SK-N-SH treated with all-trans-retinoic acid at 6 μM for 48 hours (cell line): ENCODE data around the gene AK3.

Experiments
- ATAC-seq: fragments of 200-7000 bp; cut with Tn5 transposase; 3 replicates; pipeline ENCODE4 v1.9.1; 2020; ENCODE audit warnings: mild to moderate bottlenecking, moderate library complexity
- ARNTL ChIP-seq: fragments of 450-650 bp; formaldehyde crosslinking; IDR thresholded peaks from 2 replicates; pipeline ENCODE4 v1.5.0; 2020; ENCODE audit warnings: low read depth, mild to moderate bottlenecking, moderate library complexity, borderline replicate concordance
- BACH2 ChIP-seq: fragments of 250-450 bp; sonication (Bioruptor Pico); IDR thresholded peaks from 2 replicates; pipeline ENCODE4 v1.9.0; 2021; ENCODE audit warnings: mild to moderate bottlenecking, borderline replicate concordance
- CREB5 ChIP-seq: fragments of 250-450 bp; sonication (Bioruptor Pico); IDR thresholded peaks from 2 replicates; pipeline ENCODE4 v1.5.1; 2020; ENCODE audit warnings: low read depth, mild to moderate bottlenecking, moderate library complexity
- CSDC2 ChIP-seq: fragments of 250-450 bp; sonication (Bioruptor Pico); IDR thresholded peaks from 2 replicates; pipeline ENCODE4 v1.5.0; 2020; ENCODE audit warnings: mild to moderate bottlenecking, moderate library complexity
- CSRNP3 ChIP-seq: fragments of 250-450 bp; sonication (Bioruptor Pico); IDR thresholded peaks from 2 replicates; pipeline ENCODE4 v1.5.1; 2021; ENCODE audit warnings: mild to moderate bottlenecking, moderate library complexity
- ESRRG ChIP-seq: fragments of 250-450 bp; sonication (Bioruptor Pico); IDR thresholded peaks from 2 replicates; pipeline ENCODE4 v1.6.1; 2021; ENCODE audit warnings: mild to moderate bottlenecking
- GLIS3 ChIP-seq: fragments of 250-450 bp; sonication (Bioruptor Pico); IDR thresholded peaks from 2 replicates; pipeline ENCODE4 v1.5.0; 2020; ENCODE audit warnings: mild to moderate bottlenecking, moderate library complexity
- ISL1 ChIP-seq: fragments of 250-450 bp; sonication (Bioruptor Pico); IDR thresholded peaks from 2 replicates; pipeline ENCODE4 v2.1.2; 2022; ENCODE audit warnings: mild to moderate bottlenecking, moderate library complexity
- OSR1 ChIP-seq: fragments of 250-450 bp; sonication (Bioruptor Pico); IDR thresholded peaks from 2 replicates; pipeline ENCODE4 v1.8.0; 2022; ENCODE audit warnings: moderate library complexity, mild to moderate bottlenecking, inconsistent platforms
- PATZ1 ChIP-seq: fragments of 250-450 bp; sonication (Bioruptor Pico); IDR thresholded peaks from 2 replicates; pipeline ENCODE4 v1.8.0; 2020; ENCODE audit warnings: mild to moderate bottlenecking, moderate library complexity, borderline replicate concordance
- POU6F1 ChIP-seq: fragments of 250-450 bp; sonication (Bioruptor Pico); IDR thresholded peaks from 2 replicates; pipeline ENCODE4 v1.8.0; 2021; ENCODE audit warnings: low read depth, mild to moderate bottlenecking, moderate library complexity, borderline replicate concordance
- PPARA ChIP-seq: fragments of 250-450 bp; sonication (Bioruptor Pico); IDR thresholded peaks from 2 replicates; pipeline ENCODE4 v1.5.0; 2020; ENCODE audit warnings: mild to moderate bottlenecking, borderline replicate concordance
- RARB ChIP-seq: fragments of 250-450 bp; sonication (Bioruptor Pico); IDR thresholded peaks from 2 replicates; pipeline ENCODE4 v1.8.0; 2021; ENCODE audit warnings: mild to moderate bottlenecking, moderate library complexity
- SNAI2 ChIP-seq: fragments of 250-450 bp; sonication (Bioruptor Pico); IDR thresholded peaks from 2 replicates; pipeline ENCODE4 v1.5.0; 2020; ENCODE audit warnings: mild to moderate bottlenecking, moderate library complexity
- TCF4 ChIP-seq: fragments of 250-450 bp; sonication (Bioruptor Pico); IDR thresholded peaks from 2 replicates; pipeline ENCODE4 v1.8.0; 2021; ENCODE audit warnings: mild to moderate bottlenecking, moderate library complexity, borderline replicate concordance
- TOX ChIP-seq: fragments of 250-450 bp; sonication (Bioruptor Pico); IDR thresholded peaks from 2 replicates; pipeline ENCODE4 v1.8.0; 2021; ENCODE audit warnings: mild to moderate bottlenecking, moderate library complexity, borderline replicate concordance
- TSHZ2 ChIP-seq: fragments of 250-450 bp; sonication (Bioruptor Pico); IDR thresholded peaks from 2 replicates; pipeline ENCODE4 v1.5.0; 2020; ENCODE audit warnings: mild to moderate bottlenecking, moderate library complexity
- ZC3H10 ChIP-seq: fragments of 250-450 bp; sonication (Bioruptor Pico); IDR thresholded peaks from 2 replicates; pipeline ENCODE4 v1.5.1; 2021; ENCODE audit warnings: mild to moderate bottlenecking, moderate library complexity
- ZFP3 ChIP-seq: fragments of 250-450 bp; sonication (Bioruptor Pico); IDR thresholded peaks from 2 replicates; pipeline ENCODE4 v1.5.0; 2020; ENCODE audit warnings: mild to moderate bottlenecking, moderate library complexity
- ZFP30 ChIP-seq: fragments of 450-650 bp; formaldehyde crosslinking; IDR thresholded peaks from 2 replicates; pipeline ENCODE4 v1.5.0; 2022; ENCODE audit warnings: mild to moderate bottlenecking, moderate library complexity
- ZNF565 ChIP-seq: fragments of 450-650 bp; formaldehyde crosslinking; conservative IDR thresholded peaks from 2 replicates; pipeline ENCODE4 v1.5.0; 2020; ENCODE audit warnings: low read depth, mild to moderate bottlenecking, moderate library complexity
- ZNF70 ChIP-seq: fragments of 450-650 bp; formaldehyde crosslinking; IDR thresholded peaks from 2 replicates; pipeline ENCODE4 v1.5.0; 2020; ENCODE audit warnings: mild to moderate bottlenecking, moderate library complexity
- ZNF8 ChIP-seq: fragments of 450-650 bp; formaldehyde crosslinking; IDR thresholded peaks from 2 replicates; pipeline ENCODE4 v1.5.0; 2020; ENCODE audit warnings: mild to moderate bottlenecking, moderate library complexity

AK3 gene

GRCh38 chr9:4662989-4663792 lies 77.8 kb downstream of the AK3 start:
- TF ChIP-seq ZC3H10 (CRISPR knock-in tag) (no peak), PATZ1 (CRISPR knock-in tag) (no peak), RARB (CRISPR knock-in tag) (no peak), ZNF70 (CRISPR knock-in tag) (no peak), ZFP30 (CRISPR knock-in tag) (no peak), ARNTL (CRISPR knock-in tag) (no peak), CSRNP3 (no peak), BACH2 (CRISPR knock-in tag) (no peak), TOX (no peak), GLIS3 (CRISPR knock-in tag) (no peak), PPARA (no peak), ISL1 (CRISPR knock-in tag) (no peak), OSR1 (CRISPR knock-in tag) (no peak), POU6F1 (CRISPR knock-in tag) (no peak), ZNF8 (CRISPR knock-in tag) (no peak), ZNF565 (CRISPR knock-in tag) (no peak), CSDC2 (no peak)
- no peak; the same call in 2 of the 3 replicates for ATAC-seq

- ATAC-seq = peak; percentile 92
- TF ChIP-seq ISL1 (CRISPR knock-in tag) (no peak), RARB (CRISPR knock-in tag) (no peak), OSR1 (CRISPR knock-in tag) (no peak), CREB5 (CRISPR knock-in tag) (no peak), ZNF70 (CRISPR knock-in tag) (no peak), BACH2 (CRISPR knock-in tag) (no peak), ESRRG (CRISPR knock-in tag) (no peak), SNAI2 (CRISPR knock-in tag) (no peak), CSDC2 (no peak), ARNTL (CRISPR knock-in tag) (no peak), TSHZ2 (CRISPR knock-in tag) (peak; percentile 19; the same call in 1 of the 2 replicates), GLIS3 (CRISPR knock-in tag) (no peak), ZC3H10 (CRISPR knock-in tag) (no peak), CSRNP3 (no peak), TCF4 (CRISPR knock-in tag) (no peak), ZFP3 (CRISPR knock-in tag) (0 out of 2 replicates have a peak, but pooled peaks have one; percentile 9), ZNF565 (CRISPR knock-in tag) (no peak)
- TF ChIP-seq, all 23 proteins: peak for 2
Observed at GRCh38 chr9:4662108-4662988, 78.7 kb downstream of the AK3 start, which contains the start of gene PLPP6. Gene PLPP6, plus strand, starts transcription at chr9:4662294. Its CDS starts 82 bp downstream, at chr9:4662376.
